Measurements from ENCODE around the gene DDI1.

DDI1 gene

GRCh38 chr11:104078245-104078644 is 41.8 kb downstream of the DDI1 start:
- DNase-seq (ENCODE audit: low read depth in 2 of 2): no peak

- DNase-seq (ENCODE audit: low read depth in 2 of 2): no peak
These were observed 42.6 kb downstream of the DDI1 start for GRCh38 chr11:104078995-104079394.

- DNase-seq (ENCODE audit: low read depth in 2 of 2): no peak
These were observed 50.2 kb downstream of the DDI1 start for GRCh38 chr11:104086621-104087020.
